Bronchial epithelial cell (primary cell): ENCODE results near the gene SIK3. TPM values are rescaled to one million over a fixed set of nuclear protein-coding genes. Genes with fewer than 3 reads are reported as not detected.

ENCODE experiments used
- DNase-seq: peaks from one replicate; pipeline ENCODE4 v3.0.0-alpha.2; 2010; ENCODE audit warnings: low read depth
- FAIRE-seq: peaks from 2 replicates; lab custom pipeline; 2011; peaks lifted over from hg19 to GRCh38; lab: Jason Lieb, UNC
- H3K27me3 ChIP-seq: 2 replicates; pipeline ENCODE4 v1.5.1; 2011; ENCODE audit warnings: low read length; ENCODE audit not compliant: control insufficient read depth, insufficient read depth
- H3K36me3 ChIP-seq: 2 replicates; pipeline ENCODE4 v1.5.1; 2011; ENCODE audit warnings: low read length; ENCODE audit not compliant: control insufficient read depth, insufficient read depth
- H3K4me3 ChIP-seq: 2 replicates; pipeline ENCODE4 v1.5.1; 2011; ENCODE audit warnings: mild to moderate bottlenecking, low read depth, low read length, control low read depth
- total RNA-seq: library from RNA; depleted of rRNA; stranded (reverse); fragments of >200 nt; gene quantifications from 2 replicates; pipeline ENCODE4 v1.2.1, GENCODE V29; 2014
- TF ChIP-seq, protein P1 (sequence below): IDR thresholded peaks from 2 replicates; pipeline ENCODE4 v1.5.1; 2011; ENCODE audit warnings: mild to moderate bottlenecking, moderate library complexity, low read length, control low read depth, inconsistent platforms; ENCODE audit not compliant: insufficient read depth, severe bottlenecking

The SIK3 gene
- total RNA-seq, 1 donor from 2014 or later, result 6.8 TPM

DNA sequence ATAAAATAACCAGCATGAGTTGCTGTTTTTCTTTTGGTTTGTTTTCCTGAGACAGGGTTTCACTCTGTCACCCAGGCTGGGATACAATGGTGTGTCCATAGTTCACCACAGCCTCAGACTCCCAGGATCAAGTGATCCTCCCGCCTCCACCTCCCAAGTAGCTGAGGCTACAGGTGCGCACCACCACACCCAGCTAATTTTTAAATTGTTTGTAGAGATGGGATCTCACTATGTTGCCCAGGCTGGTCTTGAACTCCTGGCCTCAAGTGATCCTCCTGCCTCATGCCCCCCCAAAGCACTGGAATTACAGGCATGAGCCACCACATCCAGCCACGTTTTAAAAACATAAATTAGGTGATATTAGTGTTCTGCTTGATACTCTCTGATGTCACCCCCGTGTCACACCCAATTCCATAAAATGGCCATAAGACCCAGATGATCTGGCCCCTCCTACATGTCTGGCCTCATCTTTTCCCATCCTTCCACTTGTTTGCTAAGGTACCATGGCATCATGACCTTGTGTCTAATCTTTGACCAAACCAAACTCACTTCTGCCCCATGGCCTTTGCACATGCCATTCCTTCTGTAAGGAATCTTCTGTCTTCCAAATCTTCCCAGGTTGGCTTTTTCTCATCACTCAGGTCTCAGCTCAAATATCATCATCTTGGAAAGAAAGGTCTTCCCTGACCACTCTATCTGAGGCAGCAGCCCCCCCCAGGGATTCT is 6.3 kb downstream of the SIK3 start:
- FAIRE-seq, result no peak
- Histone ChIP-seq H3K4me3 (no peak overlapping the region), H3K27me3 (no peaks in the 10 kb centered on the region), H3K36me3 (no peaks in the 10 kb centered on the region)
- TF ChIP-seq, protein P1, sequence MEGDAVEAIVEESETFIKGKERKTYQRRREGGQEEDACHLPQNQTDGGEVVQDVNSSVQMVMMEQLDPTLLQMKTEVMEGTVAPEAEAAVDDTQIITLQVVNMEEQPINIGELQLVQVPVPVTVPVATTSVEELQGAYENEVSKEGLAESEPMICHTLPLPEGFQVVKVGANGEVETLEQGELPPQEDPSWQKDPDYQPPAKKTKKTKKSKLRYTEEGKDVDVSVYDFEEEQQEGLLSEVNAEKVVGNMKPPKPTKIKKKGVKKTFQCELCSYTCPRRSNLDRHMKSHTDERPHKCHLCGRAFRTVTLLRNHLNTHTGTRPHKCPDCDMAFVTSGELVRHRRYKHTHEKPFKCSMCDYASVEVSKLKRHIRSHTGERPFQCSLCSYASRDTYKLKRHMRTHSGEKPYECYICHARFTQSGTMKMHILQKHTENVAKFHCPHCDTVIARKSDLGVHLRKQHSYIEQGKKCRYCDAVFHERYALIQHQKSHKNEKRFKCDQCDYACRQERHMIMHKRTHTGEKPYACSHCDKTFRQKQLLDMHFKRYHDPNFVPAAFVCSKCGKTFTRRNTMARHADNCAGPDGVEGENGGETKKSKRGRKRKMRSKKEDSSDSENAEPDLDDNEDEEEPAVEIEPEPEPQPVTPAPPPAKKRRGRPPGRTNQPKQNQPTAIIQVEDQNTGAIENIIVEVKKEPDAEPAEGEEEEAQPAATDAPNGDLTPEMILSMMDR, result no peak
- DNase-seq, result no peak

DNA sequence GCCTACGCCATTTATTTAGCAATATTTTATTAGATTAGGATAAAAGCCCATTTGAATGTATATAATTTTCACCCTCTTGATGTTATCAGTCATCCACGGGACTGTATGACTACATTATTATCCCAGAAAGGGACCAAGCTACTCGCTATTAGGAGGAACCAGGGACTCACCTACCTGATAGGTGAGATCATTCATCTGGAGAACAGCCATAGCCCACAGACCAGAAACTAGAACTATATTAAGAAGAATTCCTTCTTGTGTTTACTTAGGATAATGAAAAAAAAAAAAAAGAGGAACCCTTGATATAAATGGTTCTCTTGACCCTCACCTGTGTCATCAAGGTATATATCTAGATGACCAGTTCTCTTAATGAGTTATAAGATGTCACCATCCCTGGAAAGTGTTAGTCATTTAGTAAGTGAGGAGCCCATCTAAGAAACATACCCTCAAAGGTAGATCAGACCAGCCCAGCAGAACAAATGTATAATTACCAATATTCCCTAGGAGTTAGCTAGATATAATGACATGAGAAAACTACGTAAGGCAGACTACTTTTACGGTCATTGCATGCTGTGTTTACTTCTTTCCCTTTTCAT is 8.0 kb downstream of the SIK3 start:
- Histone ChIP-seq H3K36me3 (no peaks in the 10 kb centered on the region), H3K27me3 (no peaks in the 10 kb centered on the region), H3K4me3 (no peak overlapping the region)
- DNase-seq (peak; percentile 90), FAIRE-seq (no peak)
- TF ChIP-seq, protein P1, result no peak

DNA sequence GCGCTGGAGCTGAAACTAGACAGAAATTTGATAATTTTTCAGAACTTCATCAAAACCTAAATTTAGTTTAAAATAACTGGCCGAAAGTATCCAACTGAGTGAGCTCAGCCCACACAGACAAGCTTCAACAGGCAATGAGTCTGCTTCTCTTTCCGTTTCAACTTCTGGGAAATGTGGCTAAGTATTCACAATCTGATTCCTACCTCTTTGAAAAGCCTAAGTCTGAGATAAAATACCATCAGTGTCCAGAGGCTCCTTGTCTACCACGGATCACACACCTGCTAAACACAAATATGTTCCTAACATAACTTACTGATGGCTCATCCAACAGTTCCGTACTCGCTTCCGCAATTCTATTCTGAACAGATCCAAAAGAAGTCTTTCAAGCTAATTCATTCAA is 8.5 kb downstream of the SIK3 start:
- Histone ChIP-seq H3K27me3 (no peaks in the 10 kb centered on the region), H3K4me3 (peak overlapping the region; percentile 6), H3K36me3 (no peaks in the 10 kb centered on the region)
- FAIRE-seq (no peak), DNase-seq (peak; percentile 85)
- TF ChIP-seq, protein P1, result no peak

DNA sequence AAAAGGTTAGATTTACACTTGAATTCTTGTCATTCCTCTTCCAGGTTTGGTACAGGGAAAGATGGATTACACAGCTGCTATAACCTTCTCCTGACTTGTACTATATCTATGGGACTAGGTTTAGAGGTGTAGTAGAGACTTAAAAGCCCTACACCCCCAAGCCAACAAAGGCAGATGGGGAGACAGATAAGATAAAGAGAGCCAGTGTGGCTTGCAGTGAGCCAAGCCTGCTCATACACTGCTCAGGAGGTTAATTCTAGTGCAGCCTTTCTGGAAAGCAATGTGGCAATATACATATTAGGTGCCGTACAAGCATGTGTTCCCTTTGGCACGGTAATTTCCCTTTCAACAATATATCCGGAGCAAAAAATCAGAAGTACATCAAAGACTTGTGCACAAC is 10.8 kb downstream of the SIK3 start:
- no peak for FAIRE-seq
- no peak overlapping the region for H3K4me3 ChIP-seq
- TF ChIP-seq, protein P1, result no peak
- H3K27me3 ChIP-seq, result no peaks in the 10 kb centered on the region
- no peaks in the 10 kb centered on the region for H3K36me3 ChIP-seq
- no peak for DNase-seq

DNA sequence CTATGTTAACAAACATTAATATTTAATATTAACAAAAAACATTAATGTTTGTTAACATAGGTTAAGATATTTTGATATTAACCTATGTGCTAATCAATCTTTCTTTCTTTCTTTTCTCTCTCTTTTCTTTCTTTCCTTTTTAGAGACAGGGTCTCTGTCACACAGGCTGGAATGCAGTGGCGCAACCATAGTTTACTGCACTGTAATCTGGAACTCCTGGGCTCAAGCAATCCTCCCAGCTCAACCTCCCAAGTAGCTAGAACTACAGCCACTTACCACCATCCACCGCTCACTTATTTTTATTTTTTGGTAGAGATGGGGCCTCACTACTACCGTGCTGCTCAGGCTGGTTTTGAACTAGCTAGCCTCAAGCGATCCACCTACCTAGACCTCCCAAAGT is 13.2 kb downstream of the SIK3 start:
- TF ChIP-seq, protein P1, result no peak
- H3K27me3 ChIP-seq, result no peaks in the 10 kb centered on the region
- no peaks in the 10 kb centered on the region for H3K36me3 ChIP-seq
- DNase-seq (no peak), FAIRE-seq (no peak)
- no peak overlapping the region for H3K4me3 ChIP-seq
